HG03060 (cell line): ENCODE results near the gene NRXN2.
"Not testable (repeated sequence)": the region's sequence is repeated elsewhere in the genome, so short reads cannot be mapped to it uniquely, and the experiment has no call there.

ENCODE experiments used
- ATAC-seq: cut with Tn5 transposase; IDR thresholded peaks from one replicate; pipeline ENCODE4 v1.9.1; 2021; ENCODE audit warnings: low read depth, moderate number of reproducible peaks; ENCODE audit not compliant: unreplicated experiment

Gene NRXN2

DNA sequence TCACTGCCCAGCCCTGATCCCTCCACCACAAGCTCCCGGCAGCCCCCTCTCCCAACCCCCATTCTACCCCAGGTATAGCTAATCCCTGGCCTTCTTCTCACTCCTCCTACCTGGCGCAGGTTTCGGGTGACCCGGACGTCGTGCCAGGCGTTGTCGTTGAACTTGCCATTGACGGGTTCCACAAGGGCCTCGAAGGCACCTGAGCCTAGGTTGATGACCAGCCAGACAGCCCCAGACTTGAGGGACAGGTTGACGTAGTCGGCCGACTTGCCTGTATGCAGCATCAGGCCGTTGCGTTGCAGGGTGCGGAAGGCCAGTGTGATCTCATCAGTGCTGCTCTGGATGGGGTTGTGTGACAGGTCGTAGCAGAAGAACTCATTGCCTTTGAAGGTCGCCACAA, 37.5 kb downstream of the NRXN2 start:
- ATAC-seq, result no peak

DNA sequence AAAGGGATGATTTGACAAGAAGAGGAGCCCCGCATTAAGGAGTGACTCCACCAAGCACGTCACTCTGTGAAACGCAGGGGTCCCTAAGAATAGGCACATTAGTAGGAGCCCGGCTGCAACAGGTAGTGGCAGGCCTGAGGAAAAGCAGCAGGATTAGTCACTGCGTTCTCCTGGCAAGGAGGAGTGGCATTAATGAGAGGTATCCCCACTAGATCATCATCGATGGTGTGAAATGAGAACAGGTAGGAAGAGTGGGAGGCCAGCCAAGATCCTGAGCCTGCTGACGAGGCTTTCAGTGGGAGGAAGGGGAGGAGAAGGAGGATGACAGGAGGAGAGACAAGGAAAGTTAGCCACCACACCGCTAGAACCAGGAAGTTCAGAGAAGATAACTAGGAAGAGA, 38.6 kb downstream of the NRXN2 start:
- no peak for ATAC-seq

DNA sequence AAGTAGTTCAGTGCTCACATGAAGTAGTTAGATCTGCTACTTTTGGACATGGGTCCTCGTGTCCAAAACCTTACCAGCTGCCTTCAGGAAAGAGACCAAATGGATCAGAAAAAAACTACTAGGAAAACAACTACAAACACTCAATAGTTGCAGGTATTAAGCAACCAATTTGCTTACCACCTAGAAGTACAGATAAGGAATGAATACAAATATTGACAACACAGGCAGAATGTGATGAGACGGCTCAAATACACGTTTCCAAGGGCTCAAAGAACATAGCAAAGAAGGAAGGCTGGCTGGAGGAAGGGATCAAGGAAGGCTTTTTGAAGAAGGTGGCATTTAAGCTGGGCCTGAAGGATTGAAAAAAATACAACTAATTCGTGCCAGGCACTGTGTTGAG, 41.8 kb downstream of the NRXN2 start:
- ATAC-seq, result no peak

DNA sequence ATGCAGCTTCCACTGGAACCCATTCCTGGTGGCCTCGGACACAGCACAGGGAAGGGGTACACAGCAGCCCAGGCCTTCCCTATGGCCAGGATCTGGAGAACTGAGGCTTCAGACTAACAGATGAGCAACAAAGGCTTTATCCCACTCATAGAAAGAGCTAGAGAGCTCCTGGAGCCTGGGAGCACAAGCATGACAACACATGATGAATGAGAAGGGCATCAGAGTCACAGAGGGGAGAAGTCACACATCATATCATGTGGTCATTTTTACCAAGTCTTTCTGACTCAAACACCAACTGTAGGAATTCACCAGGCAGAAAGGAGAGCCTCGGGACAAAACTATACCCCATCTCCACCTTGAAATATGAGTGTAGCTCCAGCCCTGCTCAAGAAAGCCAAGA, 43.2 kb downstream of the NRXN2 start:
- no peak for ATAC-seq

DNA sequence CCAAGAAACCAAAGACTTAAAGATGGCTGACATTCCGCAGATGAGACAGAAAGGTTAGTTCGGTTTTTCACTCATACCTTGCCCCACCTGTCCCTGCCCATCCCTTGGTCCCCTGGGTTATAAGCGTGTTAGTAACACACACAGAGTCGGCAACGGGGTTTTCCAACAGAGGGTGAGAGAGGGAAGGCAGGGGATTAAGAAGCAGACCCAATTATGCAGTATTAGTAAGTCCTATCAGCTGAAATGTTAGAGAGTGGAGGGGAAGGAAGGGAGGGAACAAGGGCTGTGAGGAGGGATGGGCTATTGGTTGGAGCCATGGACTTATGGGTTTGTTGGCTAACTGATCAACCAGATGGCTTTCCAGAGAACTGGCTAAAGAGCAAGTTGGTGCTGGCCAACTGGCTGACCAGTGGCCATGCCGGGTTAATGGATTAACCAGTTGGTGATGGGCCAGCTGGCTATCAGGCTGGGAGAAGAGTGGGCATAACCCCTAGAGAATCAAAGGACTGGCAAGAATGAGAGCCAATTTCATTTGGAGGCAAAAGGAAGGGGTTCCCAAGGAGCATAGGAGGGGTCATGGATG, 45.5 kb downstream of the NRXN2 start:
- no peak for ATAC-seq

DNA sequence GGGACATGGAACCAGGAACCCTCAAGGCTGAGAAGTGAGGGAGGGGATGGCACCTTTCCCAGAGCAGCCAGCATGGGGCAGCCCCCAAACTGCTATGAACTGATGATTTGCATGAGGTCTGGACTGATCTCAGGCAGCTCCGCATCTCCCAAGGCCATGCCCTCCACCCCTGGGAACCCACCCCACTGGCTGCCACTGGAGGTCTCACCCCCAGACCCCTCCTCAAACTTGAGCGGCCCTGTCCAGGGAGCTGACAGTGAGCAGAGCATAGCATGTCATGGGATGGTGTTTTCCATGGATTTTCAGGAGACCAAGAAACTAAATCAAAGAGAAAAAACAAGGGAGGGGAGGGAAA, 46.8 kb downstream of the NRXN2 start:
- ATAC-seq, result no peak

DNA sequence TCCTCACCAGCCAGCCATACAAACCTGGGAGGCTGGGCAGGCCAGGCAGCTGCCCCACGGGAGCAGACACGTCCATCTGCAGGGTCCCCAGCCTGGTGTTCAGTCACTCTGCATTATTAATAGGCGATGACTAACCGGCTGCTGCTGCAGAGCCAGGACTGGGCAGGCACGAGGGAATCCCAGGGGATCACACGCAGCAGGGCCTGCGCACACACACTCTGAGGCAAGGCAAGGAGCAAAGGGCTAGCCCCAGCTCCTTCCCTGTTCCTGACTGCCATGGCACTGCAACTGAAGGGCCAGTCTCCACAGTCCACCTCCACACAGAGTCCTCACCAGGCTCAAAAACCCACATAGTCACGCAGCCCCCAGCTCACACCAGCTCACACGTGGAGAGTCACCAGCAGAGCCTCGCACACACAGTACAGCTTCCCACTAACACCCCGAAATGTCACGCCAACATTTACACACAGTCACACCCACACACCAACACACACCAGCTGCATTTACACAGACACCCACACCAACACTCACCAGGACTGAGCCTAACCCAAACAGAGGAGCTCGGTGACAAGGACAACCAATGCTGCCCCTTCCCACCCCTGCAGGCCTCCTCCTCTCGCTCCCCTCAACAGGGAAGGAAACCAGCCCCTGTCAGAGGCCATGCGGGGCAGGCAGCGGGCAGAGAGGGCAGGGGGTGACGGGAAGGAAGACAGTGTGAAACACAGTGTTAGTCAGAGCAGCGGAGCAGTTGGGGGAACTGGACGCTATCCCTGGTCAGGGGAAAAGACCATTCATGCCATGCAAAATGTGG, 47.3 kb downstream of the NRXN2 start:
- no peak for ATAC-seq

DNA sequence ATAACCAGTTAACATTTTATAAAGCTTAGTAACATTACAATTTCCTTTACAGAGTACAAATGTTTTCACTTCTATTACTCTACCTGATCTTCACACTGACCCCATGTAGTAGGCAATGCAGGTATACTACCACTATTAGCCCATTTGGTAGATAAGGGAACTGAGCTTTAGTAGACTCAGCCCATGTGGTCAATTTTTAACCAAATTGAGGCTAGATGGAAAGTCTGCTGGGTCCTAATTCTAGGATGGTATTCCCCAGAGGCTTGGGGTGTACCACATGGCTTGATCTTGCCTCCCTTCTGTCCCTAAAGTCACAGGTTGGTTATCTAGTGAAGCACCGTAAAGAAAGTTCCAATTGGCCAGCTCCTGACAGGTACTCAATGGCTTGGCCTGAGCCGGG, 48.2 kb downstream of the NRXN2 start:
- no peak for ATAC-seq

DNA sequence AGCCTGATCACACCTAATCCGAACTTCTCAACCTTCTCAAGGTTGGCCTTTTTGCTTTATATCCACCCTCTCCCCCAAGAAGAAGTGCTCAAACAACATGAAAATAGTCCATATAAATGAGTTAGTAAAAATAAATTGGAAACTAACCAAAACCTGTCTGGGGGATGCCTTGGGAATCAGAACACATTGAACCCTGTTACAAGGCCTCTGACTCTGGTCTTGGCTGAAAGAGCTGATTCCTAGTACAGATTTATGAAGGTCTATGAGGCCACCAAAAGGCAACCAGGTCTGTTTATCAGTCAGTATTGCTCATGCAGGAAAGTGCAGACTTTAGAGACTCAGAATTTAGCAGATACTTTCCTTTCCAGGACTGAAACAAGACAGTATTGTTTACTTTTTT, 49.7 kb downstream of the NRXN2 start:
- ATAC-seq, result no peak

DNA sequence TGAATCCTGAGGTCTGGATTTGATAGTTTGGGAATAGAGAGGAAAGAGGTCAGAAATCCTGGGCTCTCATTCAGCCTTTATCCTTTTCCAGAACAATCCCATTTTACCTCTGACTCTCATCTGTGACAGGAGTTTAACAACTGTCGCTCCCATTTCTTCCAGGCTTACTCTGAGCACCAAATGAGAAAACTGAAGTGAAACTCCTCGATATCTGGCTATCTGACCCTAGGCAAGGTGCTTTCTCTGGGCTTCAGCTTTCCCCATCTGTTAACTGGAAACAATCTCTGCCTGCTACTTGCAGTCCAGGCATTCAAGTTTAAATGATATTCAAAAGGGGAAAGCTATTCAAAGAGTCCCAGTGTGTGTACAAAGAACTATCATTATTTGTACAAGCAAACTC, 50.1 kb downstream of the NRXN2 start:
- no peak for ATAC-seq

DNA sequence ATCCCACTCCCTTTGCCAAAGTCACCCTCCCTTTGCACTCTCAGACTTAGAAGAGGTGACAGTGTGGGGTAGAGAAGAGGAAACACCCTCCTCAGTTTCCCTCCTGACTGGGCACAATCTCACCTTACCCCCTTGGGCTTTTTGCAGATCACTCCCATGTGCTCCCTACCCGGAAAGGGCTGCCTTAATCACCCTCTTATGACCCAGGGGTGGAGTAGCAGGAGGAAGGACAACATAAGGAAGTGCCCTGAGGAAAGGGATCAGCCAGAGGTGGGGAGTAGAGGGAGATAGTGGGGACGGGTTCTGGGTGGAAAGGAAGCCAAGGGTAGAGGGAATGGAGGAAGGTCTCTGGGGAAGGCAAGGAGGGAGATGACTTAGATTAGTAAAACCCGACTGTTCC, 52.0 kb downstream of the NRXN2 start:
- ATAC-seq, result no peak

DNA sequence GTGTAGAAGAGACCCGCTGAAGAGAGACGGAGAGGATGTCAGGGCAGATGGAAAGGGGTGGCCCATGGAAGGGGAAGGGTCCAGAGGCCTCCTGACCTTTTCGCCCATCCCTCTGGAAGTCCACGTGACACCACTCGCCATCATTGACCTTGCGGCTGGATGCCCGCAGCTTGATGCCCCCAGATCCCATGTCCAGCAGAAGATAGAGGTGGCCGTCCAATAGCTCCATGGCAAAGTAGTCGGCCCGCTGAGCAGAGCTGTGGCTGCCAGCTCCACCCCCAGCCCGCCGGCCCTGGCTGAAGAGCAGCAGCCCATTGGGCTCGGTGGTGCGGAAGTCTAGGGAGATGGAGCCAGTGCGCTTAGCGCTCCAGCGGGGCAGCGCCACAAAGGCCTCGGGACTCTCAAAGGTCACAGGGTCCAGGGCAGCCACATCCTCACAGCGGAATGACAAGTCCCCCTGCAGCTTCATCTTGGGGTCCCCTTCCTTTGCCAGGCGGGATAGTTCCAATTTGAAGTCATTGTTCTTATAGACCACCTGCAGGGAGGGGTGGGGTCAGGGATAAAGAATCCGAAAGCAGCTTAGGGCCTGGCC, 55.7 kb downstream of the NRXN2 start:
- ATAC-seq, result no peak

DNA sequence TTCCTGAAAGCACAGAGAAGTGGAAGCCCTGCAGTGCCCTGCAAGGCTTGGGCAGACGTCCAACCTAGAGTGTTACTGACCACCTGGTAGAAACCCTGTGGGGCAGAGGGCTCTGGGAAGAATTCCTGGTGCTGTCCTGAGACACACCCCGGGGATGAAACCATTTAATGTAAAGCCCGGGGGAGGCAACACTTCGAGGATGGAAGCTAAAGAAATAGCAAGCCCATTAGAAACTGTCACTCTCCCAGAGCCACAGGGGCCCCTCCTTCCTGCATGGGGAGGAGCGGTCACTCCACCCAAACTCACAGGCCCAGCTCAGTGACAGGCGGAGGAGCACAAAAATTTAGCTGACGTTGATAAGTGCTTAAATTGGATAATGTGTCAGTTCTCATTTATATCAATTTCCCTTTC, 57.6 kb downstream of the NRXN2 start:
- no peak for ATAC-seq

DNA sequence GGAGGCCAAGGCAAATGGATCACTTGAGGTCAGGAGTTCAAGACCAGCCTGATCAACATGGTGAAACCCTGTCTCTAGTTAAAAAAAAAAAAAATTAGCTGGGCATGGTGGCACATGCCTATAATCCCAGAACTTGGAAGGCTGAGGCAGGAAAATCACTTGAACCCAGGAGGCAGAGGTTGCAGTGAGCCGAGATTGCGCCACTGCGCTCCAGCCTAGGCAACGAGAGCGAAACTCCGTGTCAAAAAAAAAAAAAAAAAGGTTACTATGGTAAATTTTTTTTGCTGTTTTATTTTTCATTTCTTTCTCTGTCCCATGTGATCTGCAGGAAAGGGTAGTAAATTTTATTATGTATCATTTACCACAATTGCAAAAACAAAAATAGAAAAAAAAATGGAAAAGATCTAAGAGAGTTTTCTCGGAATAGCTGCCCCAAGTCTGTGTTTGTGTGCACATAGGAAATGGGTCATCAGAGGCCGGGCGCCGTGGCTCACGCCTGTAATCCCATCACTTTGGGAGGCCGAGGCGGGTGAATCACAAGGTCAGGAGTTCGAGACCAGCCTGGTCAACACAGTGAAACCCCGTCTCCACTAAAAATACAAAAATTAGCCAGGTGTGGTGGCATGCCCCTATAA, 58.6 kb downstream of the NRXN2 start:
- not testable (repeated sequence) for ATAC-seq

DNA sequence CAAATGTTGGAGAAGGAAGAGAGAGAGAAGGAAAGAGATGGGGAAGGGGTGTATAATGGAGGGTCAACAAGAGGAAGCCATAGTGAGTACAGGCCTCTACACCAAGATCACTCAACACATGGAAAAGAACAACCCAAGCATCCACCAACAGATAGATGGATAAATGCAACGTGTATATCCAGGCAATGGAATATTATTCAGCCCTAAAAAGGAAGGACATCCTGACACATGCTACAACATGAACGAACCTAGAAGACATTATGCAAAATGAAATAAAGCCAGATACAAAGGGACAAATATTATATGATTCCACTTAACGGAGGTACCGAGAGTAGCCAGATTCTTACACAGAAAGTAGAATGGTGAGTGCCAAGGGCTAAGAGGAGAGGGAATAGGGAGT, 59.3 kb downstream of the NRXN2 start:
- no peak for ATAC-seq

DNA sequence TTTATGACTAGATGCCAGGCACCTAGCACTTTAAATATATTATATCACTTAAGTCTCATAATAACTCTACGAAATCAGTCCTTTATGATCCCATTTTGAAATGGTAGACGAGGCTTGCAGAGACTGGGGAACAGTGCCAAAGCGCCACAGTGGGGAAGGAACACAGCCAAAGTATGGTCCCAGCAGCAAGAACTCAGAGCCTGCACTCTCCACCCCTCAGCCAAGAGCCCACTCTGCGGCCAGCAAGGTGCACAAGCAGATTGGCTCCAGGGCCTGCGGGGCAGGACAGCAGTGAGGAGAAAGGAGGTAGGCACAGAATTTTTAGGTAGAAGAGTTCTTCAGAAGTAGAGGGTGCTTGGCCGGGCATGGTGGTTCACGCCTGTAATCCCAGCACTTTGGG, 61.4 kb downstream of the NRXN2 start:
- no peak for ATAC-seq

DNA sequence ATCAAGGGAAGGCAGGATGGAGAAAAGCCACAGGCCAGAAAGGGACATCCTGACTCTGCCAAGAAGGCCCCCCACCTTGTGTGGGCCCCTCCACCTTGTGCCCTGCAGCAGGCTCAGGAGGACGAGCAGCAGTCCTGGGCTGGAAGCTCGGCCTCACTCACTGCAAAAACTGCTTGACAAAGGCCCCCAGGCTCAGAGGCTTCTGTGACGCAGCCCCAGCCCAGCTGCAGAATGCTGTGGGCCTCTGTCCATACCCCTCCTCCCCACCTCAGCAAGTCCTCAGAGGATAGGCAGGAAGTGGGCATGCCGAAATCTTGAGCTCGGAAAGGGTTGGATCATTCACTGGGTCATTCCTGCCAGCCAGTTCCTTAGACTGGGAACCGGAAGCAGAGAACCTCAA, 61.9 kb downstream of the NRXN2 start:
- no peak for ATAC-seq

DNA sequence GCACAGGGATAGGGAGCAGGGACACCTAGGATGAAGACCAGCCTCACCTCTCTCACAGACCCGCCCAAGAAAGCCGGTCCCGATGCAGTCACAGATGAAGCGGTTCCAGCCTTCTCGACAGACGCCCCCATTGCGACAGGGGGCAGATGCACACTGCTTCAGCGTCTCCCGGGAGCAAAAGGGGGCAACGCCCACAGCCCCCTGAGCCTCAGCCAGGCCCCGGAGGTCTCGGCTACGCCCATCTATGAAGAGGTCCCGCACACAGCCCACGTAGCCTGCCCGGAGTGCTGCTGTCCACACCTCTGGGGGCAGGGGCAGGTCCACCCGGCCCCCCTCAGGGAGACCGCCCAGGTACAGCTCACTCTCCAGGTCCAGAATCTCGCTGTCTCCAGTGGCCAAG, 62.3 kb downstream of the NRXN2 start:
- ATAC-seq, result no peak

DNA sequence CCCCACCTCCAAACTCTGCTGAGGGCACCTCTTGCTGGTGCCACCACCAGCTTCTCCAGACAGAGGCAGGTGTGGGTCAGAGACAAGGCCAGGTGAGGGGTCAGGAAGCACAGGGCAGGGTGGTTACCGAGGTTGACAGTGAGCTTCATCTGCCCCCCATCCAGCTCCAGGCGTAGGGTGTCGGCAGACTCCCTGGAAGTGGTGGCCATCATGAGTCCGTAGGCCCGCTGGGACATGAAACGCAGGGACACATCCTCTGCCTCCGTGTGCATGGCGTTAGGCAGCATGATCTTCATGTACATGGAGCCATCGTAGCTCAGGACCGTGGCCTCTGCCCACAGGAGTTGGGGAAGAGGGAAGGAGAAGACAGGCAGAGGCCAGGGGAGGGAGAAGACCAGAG, 62.8 kb downstream of the NRXN2 start:
- ATAC-seq, result no peak

DNA sequence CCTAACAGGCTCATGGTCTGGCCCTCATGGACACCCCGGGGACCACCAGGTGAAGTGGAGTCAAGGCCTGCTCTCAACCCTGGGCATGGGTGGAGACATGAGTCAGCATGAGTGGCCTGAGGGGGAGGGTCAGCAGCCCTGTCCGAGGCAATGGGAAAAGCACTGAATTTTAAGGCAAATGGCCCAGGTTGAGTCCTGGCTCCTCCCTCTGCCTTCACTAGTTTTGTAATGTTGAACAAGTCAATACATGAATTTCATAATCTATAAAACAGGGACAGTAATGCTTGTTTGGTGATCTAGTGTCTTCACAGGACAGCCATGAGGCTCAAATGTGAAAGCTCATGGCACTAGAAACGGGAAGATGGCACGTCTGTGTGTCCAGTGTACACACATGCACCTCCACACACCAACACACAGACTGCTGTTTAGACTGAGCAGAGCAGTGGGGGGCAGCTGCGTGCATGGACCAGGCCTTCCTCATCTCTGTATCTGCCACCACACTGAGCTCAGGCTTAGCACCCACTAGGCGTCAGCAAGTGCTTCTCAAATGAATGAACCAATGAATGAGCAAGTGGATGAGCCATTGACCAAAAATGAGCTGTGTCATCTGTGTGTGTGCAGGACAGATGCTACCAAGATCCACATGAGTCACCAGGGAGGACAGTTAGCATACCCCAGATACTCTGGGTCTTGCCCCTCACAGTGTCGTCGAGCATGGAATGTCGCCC, 63.4 kb downstream of the NRXN2 start:
- ATAC-seq, result no peak

DNA sequence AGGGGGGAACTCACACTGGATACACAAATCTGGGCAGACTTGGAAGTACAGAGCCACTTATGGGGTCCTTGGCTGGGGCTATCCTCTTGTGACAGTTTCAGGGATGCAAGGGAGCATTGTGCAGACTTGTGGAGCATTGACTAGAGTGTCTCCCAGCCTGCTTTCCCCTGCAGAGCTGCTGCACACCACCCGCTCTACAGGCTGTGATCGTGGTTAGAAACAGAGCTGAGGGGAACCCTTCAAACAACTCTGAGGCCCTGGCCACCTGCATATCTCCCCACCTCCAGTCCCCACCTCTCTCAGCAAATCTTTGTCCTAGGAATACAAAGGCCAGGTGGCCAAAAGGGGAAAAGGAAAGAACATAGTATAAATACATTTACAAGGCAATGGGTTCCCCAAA, 64.7 kb downstream of the NRXN2 start:
- no peak for ATAC-seq
